SK-N-SH (cell line): ENCODE data around the gene TDRD12.

Experiments used
- EP300 ChIP-seq, 2 experiments: IDR thresholded peaks; 2 replicates each; pipeline versions ENCODE4 v1.4.0 to v1.6.1; 2012; ENCODE audit warnings: borderline replicate concordance in 1 of 2, low read depth in 1 of 2, low read length in 1 of 2
- EZH2phosphoT487 ChIP-seq: fragments of 200-600 bp; sonication (generic); IDR thresholded peaks from 2 replicates; pipeline ENCODE4 v1.6.1; 2017; ENCODE audit warnings: low read depth, mixed run types, mild to moderate bottlenecking, antibody characterized with exemption, moderate library complexity, borderline replicate concordance
- JUND ChIP-seq: IDR thresholded peaks from 2 replicates; pipeline ENCODE4 v1.4.0; 2012
- MEF2A ChIP-seq: IDR thresholded peaks from 2 replicates; pipeline ENCODE4 v1.4.0; 2012; ENCODE audit warnings: low read depth, borderline replicate concordance
- MXI1 ChIP-seq: IDR thresholded peaks from 2 replicates; pipeline ENCODE4 v1.6.1; 2012; ENCODE audit warnings: mild to moderate bottlenecking, low read depth, low read length, improper control_type of control experiment
- NFIC ChIP-seq: IDR thresholded peaks from 2 replicates; pipeline ENCODE4 v1.4.0; 2012; ENCODE audit warnings: borderline replicate concordance
- POLR2AphosphoS5 ChIP-seq: IDR thresholded peaks from 2 replicates; pipeline ENCODE4 v1.6.1; 2012; ENCODE audit warnings: low read depth, low read length
- RAD21 ChIP-seq: IDR thresholded peaks from 2 replicates; pipeline ENCODE4 v1.6.1; 2012; ENCODE audit warnings: mild to moderate bottlenecking, low read length
- TAF1 ChIP-seq: IDR thresholded peaks from 2 replicates; pipeline ENCODE4 v1.6.1; 2012; ENCODE audit warnings: low read depth, mild to moderate bottlenecking, low read length, moderate library complexity, borderline replicate concordance
- YY1 ChIP-seq: IDR thresholded peaks from 2 replicates; pipeline ENCODE4 v1.4.0; 2012; ENCODE audit warnings: low read depth, mild to moderate bottlenecking
- TF ChIP-seq, protein P1 (sequence below): fragments of 200-600 bp; sonication (generic); IDR thresholded peaks from 2 replicates; pipeline ENCODE4 v1.6.1; 2017; ENCODE audit warnings: antibody characterized with exemption, mild to moderate bottlenecking, moderate library complexity
- TF ChIP-seq, protein P2 (sequence below): fragments of 150-350 bp; IDR thresholded peaks from 2 replicates; pipeline ENCODE4 v1.6.1; 2017; ENCODE audit warnings: antibody characterized with exemption, low read length, low read depth, borderline replicate concordance

DNA sequence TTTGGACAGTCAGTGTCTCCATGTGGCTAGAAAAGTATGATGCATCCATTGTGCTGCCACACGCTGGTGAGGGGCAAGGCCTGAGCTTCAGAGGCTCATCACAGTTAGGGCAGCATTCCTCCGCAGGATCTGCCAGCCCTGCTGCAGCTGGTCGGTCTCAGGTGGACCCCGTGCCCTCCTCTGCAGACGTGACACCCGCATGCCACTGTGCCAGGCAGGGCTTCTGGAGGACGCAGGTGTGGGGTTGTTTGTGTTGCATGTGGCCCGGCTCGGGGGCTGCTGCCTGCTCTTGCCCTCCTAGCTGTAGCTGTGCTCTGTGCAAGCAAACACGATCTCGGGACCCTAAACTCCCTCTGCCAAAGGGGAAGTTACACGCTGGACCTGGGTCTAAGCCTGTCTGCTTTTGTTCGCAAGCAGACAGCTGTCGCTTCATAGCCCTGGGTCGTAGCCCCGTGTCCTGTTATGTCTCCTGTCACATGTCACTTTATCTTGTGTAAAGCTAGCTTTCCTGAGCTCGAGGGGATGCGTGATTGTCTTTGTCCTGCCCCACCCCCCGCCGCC is 104.7 kb downstream of the TDRD12 start:
- TF ChIP-seq, protein P1, sequence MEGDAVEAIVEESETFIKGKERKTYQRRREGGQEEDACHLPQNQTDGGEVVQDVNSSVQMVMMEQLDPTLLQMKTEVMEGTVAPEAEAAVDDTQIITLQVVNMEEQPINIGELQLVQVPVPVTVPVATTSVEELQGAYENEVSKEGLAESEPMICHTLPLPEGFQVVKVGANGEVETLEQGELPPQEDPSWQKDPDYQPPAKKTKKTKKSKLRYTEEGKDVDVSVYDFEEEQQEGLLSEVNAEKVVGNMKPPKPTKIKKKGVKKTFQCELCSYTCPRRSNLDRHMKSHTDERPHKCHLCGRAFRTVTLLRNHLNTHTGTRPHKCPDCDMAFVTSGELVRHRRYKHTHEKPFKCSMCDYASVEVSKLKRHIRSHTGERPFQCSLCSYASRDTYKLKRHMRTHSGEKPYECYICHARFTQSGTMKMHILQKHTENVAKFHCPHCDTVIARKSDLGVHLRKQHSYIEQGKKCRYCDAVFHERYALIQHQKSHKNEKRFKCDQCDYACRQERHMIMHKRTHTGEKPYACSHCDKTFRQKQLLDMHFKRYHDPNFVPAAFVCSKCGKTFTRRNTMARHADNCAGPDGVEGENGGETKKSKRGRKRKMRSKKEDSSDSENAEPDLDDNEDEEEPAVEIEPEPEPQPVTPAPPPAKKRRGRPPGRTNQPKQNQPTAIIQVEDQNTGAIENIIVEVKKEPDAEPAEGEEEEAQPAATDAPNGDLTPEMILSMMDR, result no peak
- TF ChIP-seq YY1 (no peak), JUND (no peak), NFIC (no peak), MXI1 (no peak), TAF1 (no peak), EZH2phosphoT487 (no peak), EP300 (IDR thresholded peaks at IDR 0.05; ENCODE audit: borderline replicate concordance in 1 of 2, low read depth in 1 of 2, low read length in 1 of 2) (0 out of 4 replicates have a peak, but pooled peaks of 1 of the 2 experiments have one; percentile 16), POLR2AphosphoS5 (no peak), RAD21 (no peak), MEF2A (no peak)
- TF ChIP-seq, protein P2, sequence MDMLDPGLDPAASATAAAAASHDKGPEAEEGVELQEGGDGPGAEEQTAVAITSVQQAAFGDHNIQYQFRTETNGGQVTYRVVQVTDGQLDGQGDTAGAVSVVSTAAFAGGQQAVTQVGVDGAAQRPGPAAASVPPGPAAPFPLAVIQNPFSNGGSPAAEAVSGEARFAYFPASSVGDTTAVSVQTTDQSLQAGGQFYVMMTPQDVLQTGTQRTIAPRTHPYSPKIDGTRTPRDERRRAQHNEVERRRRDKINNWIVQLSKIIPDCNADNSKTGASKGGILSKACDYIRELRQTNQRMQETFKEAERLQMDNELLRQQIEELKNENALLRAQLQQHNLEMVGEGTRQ, result no peak
